ENCODE results near the gene ASB10.

The ASB10 gene

GRCh38 chr7:151157645-151158329, 29.3 kb downstream of the ASB10 start:
- no peak for DNase-seq

- no peak for DNase-seq
Observed at GRCh38 chr7:151152643-151153513, 34.2 kb downstream of the ASB10 start.

- no peak for DNase-seq
Observed at GRCh38 chr7:151150388-151150787, 36.7 kb downstream of the ASB10 start.

- no peak for DNase-seq
Observed at GRCh38 chr7:151148319-151149259, 38.5 kb downstream of the ASB10 start.

DNA sequence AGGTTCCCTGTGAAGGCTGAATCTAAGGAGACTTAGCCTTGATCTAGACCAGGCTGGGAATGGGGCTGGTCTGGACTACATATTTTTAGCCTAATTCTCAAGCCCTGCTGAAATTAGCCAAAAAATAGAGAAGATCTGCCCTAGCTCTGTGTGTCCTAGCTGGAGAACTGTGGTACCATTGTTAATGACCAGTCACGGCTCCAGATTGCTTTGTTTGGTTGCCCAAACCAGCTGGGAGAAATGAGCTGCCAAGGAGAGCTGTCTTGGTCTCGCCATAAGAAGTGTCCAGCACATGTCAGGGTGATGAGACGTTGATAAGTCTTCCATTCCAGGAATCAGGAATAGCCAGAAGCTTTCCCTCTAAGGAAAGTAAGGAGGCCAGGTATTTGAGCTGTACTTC, 40.3 kb downstream of the ASB10 start:
- no peak for DNase-seq

DNA sequence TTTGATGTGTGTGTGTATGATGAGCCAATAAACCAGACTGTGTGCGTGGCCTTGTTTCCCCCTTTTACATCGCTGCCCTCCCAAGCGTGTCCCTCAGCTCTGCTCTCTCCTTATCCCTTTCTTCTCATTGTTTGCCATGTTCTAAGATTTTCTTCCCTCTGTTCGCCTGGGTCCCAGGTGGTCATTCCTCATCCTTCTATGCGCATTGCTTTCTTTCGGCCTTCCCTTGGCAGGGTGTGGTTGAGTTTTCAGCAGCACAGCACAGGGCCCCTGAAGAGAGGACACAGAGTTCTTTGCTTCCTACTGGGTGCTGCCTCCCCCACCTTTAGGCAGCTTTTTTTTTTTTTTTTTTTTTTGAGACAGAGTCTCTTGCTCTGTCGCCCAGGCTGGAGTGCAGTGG, 42.7 kb downstream of the ASB10 start:
- no peak for DNase-seq

DNA sequence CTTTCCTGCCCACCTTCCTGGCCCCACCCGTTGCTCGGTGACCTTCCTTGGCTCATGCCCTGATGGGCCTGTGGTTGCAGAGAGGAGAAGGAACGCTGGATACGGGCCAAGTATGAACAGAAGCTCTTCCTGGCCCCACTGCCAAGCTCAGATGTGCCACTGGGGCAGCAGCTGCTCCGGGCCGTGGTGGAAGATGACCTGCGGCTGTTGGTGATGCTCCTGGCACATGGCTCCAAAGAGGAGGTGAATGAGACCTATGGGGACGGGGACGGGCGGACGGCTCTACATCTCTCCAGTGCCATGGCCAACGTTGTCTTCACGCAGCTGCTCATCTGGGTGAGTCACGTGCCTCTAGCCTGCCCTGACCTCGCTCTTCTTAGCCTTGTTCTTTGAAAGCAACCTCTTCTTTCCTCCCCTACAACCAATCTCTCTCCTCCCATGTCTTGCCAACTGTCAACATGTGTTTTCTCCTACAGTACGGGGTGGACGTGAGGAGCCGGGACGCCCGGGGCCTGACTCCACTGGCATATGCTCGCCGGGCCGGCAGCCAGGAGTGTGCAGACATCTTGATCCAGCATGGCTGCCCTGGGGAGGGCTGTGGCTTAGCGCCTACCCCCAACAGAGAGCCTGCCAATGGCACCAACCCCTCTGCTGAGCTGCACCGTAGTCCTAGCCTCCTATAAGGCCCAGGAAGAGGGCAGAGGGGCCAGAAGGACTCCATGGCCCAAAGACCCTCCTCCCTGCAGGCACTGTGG, 43.6 kb downstream of the ASB10 start:
- no peak for DNase-seq

DNA sequence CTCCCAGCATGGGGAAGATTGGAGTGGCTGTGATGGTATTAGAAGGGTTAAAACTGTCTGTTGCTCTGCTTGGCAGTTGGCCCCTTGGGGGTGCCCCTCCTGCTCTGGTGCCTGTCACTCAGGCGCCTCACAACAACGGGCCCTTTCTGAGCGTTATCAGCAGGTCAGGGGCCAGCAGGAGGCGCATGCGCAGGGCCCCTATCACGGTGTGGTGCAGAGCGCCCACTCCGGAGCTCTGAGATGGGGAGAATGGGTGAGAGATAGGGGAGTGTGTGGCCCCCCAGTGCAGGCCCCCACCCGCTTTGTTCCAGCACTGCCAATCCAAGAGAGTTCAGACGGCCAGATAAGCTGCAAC, 44.4 kb downstream of the ASB10 start:
- no peak for DNase-seq

GRCh38 chr7:151141855-151142685, 45.0 kb downstream of the ASB10 start:
- DNase-seq = no peak

- no peak for DNase-seq
Observed at GRCh38 chr7:151141311-151141854, 45.7 kb downstream of the ASB10 start.

- DNase-seq = no peak
Observed at GRCh38 chr7:151140826-151141225, 46.2 kb downstream of the ASB10 start.

GRCh38 chr7:151139791-151140190, 47.3 kb downstream of the ASB10 start:
- no peak for DNase-seq

- DNase-seq = no peak
Observed at GRCh38 chr7:151139071-151139790, 47.8 kb downstream of the ASB10 start.

DNA sequence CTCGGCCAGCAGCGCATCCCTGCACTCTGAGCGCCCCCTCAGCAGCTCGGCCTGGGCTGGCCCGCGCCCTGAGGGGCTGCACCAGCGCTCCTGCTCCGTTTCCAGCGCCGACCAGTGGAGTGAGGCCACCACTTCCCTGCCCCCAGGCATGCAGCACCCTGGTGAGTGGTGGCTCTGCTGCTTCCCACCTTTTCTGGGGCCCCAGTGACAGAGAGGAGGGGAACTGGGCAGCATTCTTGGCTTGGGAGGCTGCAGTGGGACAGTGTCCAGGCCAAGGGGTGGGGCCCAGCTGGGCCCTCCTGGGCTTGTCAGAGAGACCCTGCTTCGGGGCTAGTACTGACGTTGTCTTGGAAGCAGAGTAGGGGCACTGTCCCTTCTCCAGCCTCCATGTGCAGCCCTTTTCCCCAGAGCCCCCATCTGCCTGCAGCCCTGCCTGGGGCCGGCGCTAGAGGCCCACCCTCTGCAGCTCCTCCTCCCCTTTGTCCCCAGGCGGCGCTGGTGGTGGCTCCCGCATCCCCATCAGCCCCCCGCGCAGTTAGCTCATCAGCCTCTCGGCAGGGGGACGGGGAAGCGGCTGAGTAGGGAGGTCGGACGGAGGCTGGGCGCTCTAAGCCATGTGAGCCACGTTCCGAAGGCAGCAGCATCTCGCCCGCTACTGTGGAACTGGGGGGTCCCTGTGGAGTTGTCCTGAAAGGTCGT, 48.7 kb downstream of the ASB10 start:
- DNase-seq = no peak

DNA sequence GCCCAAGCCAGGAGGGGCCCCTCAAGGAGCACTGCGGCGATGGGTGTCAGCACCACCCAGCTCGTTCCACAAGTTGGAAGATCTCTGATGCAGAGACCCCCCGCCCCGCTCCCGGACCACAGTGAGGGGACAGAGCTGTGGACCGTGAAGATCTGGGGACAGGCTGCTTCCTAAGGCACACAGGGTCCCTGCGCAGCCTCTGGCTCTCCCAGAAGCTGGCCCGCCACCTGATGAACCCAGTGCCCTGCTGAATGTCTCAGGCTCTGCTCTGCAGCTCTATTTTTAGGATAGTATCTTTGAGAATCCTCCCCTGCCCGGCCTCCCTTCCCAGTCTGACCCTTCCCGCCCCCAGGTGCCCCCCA, 49.3 kb downstream of the ASB10 start:
- no peak for DNase-seq

- no peak for DNase-seq
Observed at GRCh38 chr7:151137076-151137675, 49.9 kb downstream of the ASB10 start.

- DNase-seq = no peak
Observed at GRCh38 chr7:151135866-151136843, 50.9 kb downstream of the ASB10 start.

DNA sequence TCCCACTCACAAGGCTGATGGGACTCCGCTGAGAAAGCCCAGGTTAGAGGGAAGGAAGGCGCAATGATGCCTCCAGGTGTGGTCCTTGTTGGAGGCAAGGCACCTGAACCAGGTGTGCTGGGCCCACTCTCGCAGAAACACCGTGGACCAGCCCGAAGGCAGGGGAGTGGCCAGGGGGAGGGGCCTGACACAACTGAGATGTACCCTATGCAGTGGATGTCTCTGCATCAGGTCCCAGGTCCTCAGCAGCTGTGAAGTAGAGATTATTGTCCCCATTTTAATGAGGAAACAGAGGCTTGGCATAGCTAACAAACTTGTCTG, 51.6 kb downstream of the ASB10 start:
- no peak for DNase-seq

Data from EL (cell line).